ENCODE measurements around the gene PES1. TPM values are rescaled to one million over a fixed set of nuclear protein-coding genes. Genes with fewer than 3 reads are reported as not detected.

Gene PES1
- total RNA-seq, 2 experiments from 2014 or later, result 134 to 137 TPM

DNA sequence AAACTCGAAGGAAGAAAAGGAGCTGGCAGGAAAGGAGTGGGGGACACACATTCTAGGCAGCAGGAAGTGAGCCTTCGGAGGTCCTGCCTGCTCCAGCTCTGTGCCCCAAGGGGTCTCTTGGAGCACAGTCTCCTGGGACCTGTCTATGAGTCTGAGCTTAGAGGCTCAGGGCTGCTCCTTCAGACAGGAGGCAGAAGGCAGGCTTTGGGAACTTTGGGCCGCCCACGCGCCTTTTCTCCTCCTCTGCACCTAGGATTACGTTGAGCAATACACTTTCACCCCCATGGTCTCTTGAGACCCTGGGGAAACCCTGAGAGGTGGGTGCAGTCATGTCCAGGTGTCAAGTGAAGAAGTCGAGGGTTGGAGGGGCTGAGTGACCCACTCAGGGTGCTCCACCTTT lies 16.2 kb upstream of the PES1 start:
- ATAC-seq, result no peak
- no peaks in the 10 kb centered on the region for H3K9me3 Mint-ChIP-seq (ENCODE audit: low read depth)
- ChIA-PET POLR2A (interaction anchor here (0.9 kb wide), 1 partner anchor 36 kb away, joined by 6 read pairs; no protein-coding TSS in a partner anchor), CTCF (interaction anchor here (1.0 kb wide), 1 partner anchor 216 kb away, joined by 5 read pairs; no protein-coding TSS in a partner anchor)
- no peak overlapping the region for H3K4me3 Mint-ChIP-seq
- intact Hi-C loops (cut with DNase I, micrococcal nuclease), result loop anchor here in 1 of 2 experiments (10.0 kb wide), 1 partner anchor 213 kb away; the partner anchor contains the start of gene SEC14L2
- no peak overlapping the region for H3K27ac Mint-ChIP-seq
- H3K27me3 Mint-ChIP-seq, result peaks cover 2% of the 10 kb centered on the region
- H3K4me1 Mint-ChIP-seq, result peaks cover 28% of the 10 kb centered on the region
- DNase-seq, result no peak
- H3K36me3 Mint-ChIP-seq (ENCODE audit: low read depth), result no peaks in the 10 kb centered on the region

DNA sequence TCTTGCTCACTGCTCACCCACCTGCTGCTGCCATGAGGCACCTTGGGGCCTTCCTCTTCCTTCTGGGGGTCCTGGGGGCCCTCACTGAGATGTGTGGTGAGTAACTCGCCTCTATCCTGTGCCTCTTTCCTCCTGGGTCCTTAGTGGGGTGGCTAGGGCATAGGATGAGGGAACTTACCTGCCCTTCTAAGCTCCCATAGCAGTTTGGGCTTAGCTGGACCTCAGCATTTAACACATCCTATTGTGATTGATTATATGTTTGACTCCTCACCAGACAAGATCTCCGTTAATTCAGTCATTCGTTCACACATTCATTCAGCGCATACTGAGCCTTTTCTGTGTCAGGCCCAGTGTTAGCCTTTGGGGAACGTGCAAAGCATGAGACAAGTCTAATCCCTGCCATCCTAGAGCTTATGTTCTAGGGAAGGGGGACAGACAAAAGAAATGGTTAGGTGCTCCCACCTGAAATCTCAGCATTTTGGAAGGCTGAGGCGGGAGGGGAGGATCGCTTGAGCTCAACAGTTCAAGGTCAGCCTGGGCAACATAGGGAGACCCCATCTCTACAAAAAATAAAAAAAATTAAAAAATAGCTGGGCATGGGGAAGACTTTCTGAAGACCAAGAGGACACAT lies 15.7 kb upstream of the PES1 start:
- ChIA-PET CTCF (interaction anchor here (0.6 to 2.3 kb wide), 7 partner anchors 17 to 294 kb away, joined by 3 to 7 read pairs (median 4); partner anchors contain the start of gene PES1), POLR2A (interaction anchor here (0.9 kb wide), 1 partner anchor 37 kb away, joined by 6 read pairs; no protein-coding TSS in a partner anchor)
- intact Hi-C loops (cut with DNase I, micrococcal nuclease), result loop anchor here in 1 of 2 experiments (10.0 kb wide), 1 partner anchor 213 kb away; the partner anchor contains the start of gene SEC14L2
- Mint-ChIP-seq H3K9me3 (ENCODE audit: low read depth) (no peaks in the 10 kb centered on the region), H3K36me3 (ENCODE audit: low read depth) (no peaks in the 10 kb centered on the region), H3K4me3 (peak overlapping the region; percentile 52), H3K4me1 (peaks cover 28% of the 10 kb centered on the region), H3K27ac (peak overlapping the region; percentile 55), H3K27me3 (peaks cover 2% of the 10 kb centered on the region)
- DNase-seq (no peak), ATAC-seq (no peak)

DNA sequence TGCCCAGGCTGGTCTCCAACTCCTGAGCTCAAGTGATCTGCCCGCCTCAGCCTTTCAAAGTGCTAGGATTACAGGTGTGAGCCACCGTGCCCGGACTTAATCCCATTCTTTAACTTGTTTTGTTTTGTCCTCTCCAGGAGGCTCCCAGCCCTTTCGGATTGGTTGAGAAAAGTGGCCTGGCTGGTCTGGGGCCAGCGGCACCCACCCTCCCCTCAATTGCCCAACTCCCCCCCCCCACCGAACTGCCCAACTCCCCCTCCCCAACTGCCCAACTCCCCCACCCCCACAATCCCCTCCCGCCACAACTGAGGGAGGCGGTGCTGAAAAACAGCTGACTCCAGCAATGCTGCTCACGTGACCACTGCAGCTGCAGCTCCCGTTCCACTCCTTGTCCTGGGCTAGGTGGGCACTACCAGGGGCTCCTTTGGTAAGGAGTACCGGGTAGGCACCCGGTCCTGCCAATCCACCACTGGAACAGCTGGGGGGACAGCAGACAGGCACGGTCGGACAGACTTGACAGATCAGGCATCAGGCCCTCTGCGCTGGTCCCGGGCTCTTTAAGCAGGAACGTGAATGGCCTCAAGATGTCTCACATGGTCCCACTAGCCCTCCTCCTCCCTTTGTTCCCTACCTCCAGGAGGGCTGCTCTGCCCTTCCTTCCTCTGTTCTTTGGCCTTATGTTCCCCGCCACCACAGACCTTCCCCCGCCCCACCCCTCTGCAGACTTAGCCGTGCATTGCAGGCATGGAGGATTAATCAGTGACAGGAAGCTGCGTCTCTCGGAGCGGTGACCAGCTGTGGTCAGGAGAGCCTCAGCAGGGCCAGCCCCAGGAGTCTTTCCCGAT lies 15.0 kb upstream of the PES1 start, which contains the start of gene TCN2:
Gene TCN2 (plus strand): TSS at position 720 of the 845 bp plus-strand sequence. CDS start 158 bp downstream, outside the sequence.
- POLR2A ChIA-PET, result interaction anchor here (0.9 kb wide), 1 partner anchor 37 kb away, joined by 6 read pairs; no protein-coding TSS in a partner anchor
- peak within 1 kb of the TSS; percentile 55 for H3K27ac Mint-ChIP-seq
- no peaks in the 10 kb centered on the region for H3K9me3 Mint-ChIP-seq (ENCODE audit: low read depth)
- CTCF ChIA-PET, result interaction anchor here (0.5 to 2.3 kb wide), 13 partner anchors 11 to 764 kb away, joined by 3 to 8 read pairs (median 3); partner anchors contain the start of gene PES1
- ATAC-seq (peak; percentile 69), DNase-seq (peak; percentile 73)
- intact Hi-C loops (cut with DNase I, micrococcal nuclease), result loop anchor here in 1 of 2 experiments (10.0 kb wide), 1 partner anchor 212 kb away; the partner anchor contains the start of gene SEC14L2
- peak within 1 kb of the TSS; percentile 52 for H3K4me3 Mint-ChIP-seq
- H3K27me3 Mint-ChIP-seq, result peaks cover 2% of the 10 kb centered on the region
- H3K4me1 Mint-ChIP-seq, result peaks cover 30% of the 10 kb centered on the region
- no peaks in the 10 kb centered on the region for H3K36me3 Mint-ChIP-seq (ENCODE audit: low read depth)

DNA sequence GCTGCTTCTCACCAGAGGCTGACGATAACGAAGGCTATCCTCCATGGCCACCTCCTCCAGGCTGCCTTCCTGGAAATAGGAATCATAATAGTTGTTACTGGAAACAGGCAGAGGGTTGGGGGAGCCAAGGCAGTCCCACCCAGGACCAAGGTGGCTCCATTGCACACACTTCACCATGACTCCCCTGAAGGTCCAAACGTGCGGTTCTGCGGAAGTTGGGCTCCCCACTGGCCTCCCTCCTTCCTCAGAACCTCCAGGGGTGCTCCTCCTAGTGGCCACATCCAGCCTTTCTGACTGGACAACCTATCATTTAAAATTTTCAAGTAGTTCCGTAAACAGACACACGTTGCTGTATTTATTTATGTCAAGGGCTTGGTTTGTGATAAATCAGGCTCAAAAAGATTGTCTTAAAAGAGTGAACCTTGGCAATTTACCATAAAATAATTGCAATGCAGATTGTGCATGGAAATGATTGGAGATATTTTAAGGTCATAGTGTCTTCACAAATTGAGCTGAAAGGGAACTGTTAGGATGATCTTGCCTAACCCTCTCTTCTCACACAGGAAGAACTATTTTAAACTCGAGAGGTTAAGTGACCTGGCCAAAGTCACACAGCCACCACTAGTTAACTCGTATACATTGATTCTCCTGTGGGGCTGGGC lies 13.9 kb upstream of the PES1 start:
- no peak overlapping the region for H3K27ac Mint-ChIP-seq
- H3K4me1 Mint-ChIP-seq, result peaks cover 30% of the 10 kb centered on the region
- no peaks in the 10 kb centered on the region for H3K36me3 Mint-ChIP-seq (ENCODE audit: low read depth)
- POLR2A ChIA-PET, result no interaction called here
- CTCF ChIA-PET, result interaction anchor here (0.8 to 2.3 kb wide), 7 partner anchors 12 to 153 kb away, joined by 3 to 8 read pairs (median 4); partner anchors contain the start of gene PES1
- H3K9me3 Mint-ChIP-seq (ENCODE audit: low read depth), result no peaks in the 10 kb centered on the region
- intact Hi-C loops (cut with DNase I, micrococcal nuclease), result loop anchor here in 1 of 2 experiments (1.0 to 10.0 kb wide), 2 partner anchors 13 to 211 kb away; partner anchors contain the start of gene SEC14L2
- peaks cover 2% of the 10 kb centered on the region for H3K27me3 Mint-ChIP-seq
- DNase-seq (peak; percentile 70), ATAC-seq (peak; percentile 24)
- H3K4me3 Mint-ChIP-seq, result no peak overlapping the region

DNA sequence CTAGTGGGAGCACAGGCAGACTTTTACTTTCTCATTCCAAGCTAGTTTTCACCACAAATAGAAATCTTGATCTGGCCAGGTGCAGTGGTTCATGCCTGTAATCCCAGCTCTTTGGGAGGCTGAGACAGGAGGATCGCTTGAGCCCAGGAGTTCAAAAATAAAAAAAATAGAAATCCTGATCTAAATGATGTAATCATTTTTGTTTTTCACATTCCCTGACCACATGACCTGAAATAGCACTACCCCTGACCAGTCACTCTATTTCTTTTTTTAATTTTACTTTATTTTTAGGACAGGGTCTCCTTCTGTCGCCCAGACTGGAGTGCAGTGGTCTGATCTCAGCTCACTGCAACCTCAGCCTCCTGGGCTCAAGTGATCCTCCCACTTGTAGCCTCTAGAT lies 13.0 kb upstream of the PES1 start:
- ChIA-PET CTCF (interaction anchor here (1.0 to 1.9 kb wide), 5 partner anchors 11 to 316 kb away, joined by 3 to 8 read pairs (median 3); no protein-coding TSS in a partner anchor), POLR2A (no interaction called here)
- Mint-ChIP-seq H3K27me3 (peaks cover 2% of the 10 kb centered on the region), H3K27ac (no peak overlapping the region), H3K9me3 (ENCODE audit: low read depth) (no peaks in the 10 kb centered on the region), H3K36me3 (ENCODE audit: low read depth) (no peaks in the 10 kb centered on the region), H3K4me1 (peaks cover 30% of the 10 kb centered on the region), H3K4me3 (no peak overlapping the region)
- no peak for ATAC-seq
- DNase-seq, result no peak
- intact Hi-C loops (cut with DNase I, micrococcal nuclease), result loop anchor here in 1 of 2 experiments (1.0 to 10.0 kb wide), 2 partner anchors 12 to 210 kb away; partner anchors contain the start of gene SEC14L2

DNA sequence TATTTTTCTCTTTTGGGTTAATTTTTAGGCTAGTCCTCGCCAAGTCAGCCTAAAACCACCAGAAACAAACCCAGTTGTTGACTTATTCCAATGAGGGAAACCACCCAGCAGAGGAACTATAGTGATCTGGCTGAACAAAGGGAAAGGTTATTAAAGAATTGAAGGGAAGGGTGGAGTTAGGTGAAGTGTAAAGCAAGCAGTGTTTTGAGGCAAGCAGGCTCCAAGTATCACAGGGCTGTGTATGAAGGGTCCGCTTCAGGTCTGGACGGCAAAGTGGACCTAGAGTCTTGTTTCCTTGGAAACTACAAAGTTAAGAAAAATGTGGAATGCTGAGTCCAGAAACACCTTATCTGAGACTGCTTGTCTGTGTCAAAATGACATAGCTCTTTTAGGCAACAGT lies 12.1 kb upstream of the PES1 start:
- intact Hi-C loops (cut with DNase I, micrococcal nuclease), result loop anchor here in 1 of 2 experiments (10.0 kb wide), 1 partner anchor 209 kb away; the partner anchor contains the start of gene SEC14L2
- H3K9me3 Mint-ChIP-seq (ENCODE audit: low read depth), result no peaks in the 10 kb centered on the region
- ChIA-PET CTCF (interaction anchor here (1.0 to 1.2 kb wide), 4 partner anchors 10 to 317 kb away, joined by 3 to 5 read pairs (median 3); no protein-coding TSS in a partner anchor), POLR2A (no interaction called here)
- H3K27ac Mint-ChIP-seq, result no peak overlapping the region
- no peak overlapping the region for H3K4me3 Mint-ChIP-seq
- ATAC-seq (no peak), DNase-seq (no peak)
- no peaks in the 10 kb centered on the region for H3K27me3 Mint-ChIP-seq
- peaks cover 20% of the 10 kb centered on the region for H3K4me1 Mint-ChIP-seq
- no peaks in the 10 kb centered on the region for H3K36me3 Mint-ChIP-seq (ENCODE audit: low read depth)

DNA sequence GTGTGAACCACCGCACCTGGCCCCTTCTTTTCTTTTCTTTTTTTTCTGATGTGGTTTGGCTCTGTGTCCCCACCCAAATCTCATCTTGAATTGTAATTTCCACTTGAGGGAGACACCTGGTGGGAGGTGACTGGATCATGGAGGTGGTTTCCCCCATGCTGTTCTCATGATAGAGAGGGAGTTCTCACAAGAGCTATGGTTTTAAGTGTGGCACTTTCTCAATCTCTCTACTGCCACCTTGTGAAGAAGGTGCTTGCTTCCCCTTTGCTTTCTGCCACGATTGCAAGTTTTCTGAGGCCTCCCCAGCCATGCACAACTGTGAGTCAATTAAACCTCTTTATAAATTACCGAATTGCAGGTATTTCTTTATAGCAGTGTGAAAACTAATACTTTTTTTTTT lies 10.3 kb upstream of the PES1 start:
- ChIA-PET POLR2A (no interaction called here), CTCF (interaction anchor here (0.6 to 1.5 kb wide), 4 partner anchors 10 to 497 kb away, joined by 3 to 5 read pairs (median 4); partner anchors contain the start of gene PES1)
- DNase-seq (peak; percentile 33), ATAC-seq (peak; percentile 42)
- H3K27ac Mint-ChIP-seq, result no peak overlapping the region
- no peaks in the 10 kb centered on the region for H3K27me3 Mint-ChIP-seq
- H3K4me1 Mint-ChIP-seq, result peaks cover 13% of the 10 kb centered on the region
- intact Hi-C loops (cut with DNase I, micrococcal nuclease), result loop anchor here in 1 of 2 experiments (10.0 kb wide), 1 partner anchor 207 kb away; the partner anchor contains the start of gene SEC14L2
- no peaks in the 10 kb centered on the region for H3K9me3 Mint-ChIP-seq (ENCODE audit: low read depth)
- no peaks in the 10 kb centered on the region for H3K36me3 Mint-ChIP-seq (ENCODE audit: low read depth)
- H3K4me3 Mint-ChIP-seq, result no peak overlapping the region

DNA sequence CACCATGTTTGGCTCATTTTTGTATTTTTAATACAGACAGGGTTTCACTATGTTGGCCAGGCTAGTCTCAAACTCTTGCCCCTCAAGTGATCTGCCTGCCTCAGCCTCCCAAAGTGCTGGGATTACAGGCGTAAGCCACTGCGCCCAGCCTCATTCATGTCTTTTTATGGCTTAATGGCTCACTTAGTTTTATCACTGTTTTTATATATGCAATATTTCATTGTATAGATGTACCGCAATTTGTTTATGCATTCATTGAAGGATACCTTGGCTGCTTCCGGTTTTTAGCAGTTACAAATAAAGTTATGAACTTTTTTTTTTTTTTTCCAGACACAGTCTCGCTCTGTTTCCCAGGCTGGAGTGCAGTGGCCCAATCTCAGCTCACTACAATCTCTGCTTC lies 9.8 kb upstream of the PES1 start:
- ChIA-PET POLR2A (no interaction called here), CTCF (interaction anchor here (0.6 to 1.5 kb wide), 6 partner anchors 10 to 498 kb away, joined by 3 to 10 read pairs (median 4); partner anchors contain the start of genes PES1 and SLC35E4)
- Mint-ChIP-seq H3K9me3 (ENCODE audit: low read depth) (no peaks in the 10 kb centered on the region), H3K27me3 (no peaks in the 10 kb centered on the region), H3K4me3 (no peak overlapping the region), H3K27ac (no peak overlapping the region), H3K4me1 (peaks cover 9% of the 10 kb centered on the region), H3K36me3 (ENCODE audit: low read depth) (no peaks in the 10 kb centered on the region)
- no peak for ATAC-seq
- intact Hi-C loops (cut with DNase I, micrococcal nuclease), result loop anchor here in 1 of 2 experiments (10.0 kb wide), 1 partner anchor 207 kb away; the partner anchor contains the start of gene SEC14L2
- no peak for DNase-seq

DNA sequence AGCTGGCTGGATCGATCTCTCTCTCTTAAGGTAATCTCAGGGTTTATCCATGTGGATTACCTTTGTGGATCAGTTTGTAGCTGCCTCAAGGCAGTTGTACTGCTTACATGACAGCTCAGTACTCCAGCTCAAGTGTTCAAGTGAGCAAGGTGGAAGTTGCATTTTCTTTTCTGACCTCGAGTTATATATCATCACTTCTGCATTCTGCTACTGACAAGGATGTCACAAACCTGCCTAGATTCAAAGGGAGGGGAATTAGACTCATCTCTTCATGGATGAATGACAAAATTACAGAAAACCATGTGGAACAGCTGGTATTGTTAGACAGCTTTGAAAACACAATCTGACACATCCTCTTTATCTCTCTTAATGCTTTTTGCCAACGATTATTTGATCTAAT lies 9.2 kb upstream of the PES1 start:
- Mint-ChIP-seq H3K4me3 (no peak overlapping the region), H3K4me1 (peaks cover 6% of the 10 kb centered on the region), H3K36me3 (ENCODE audit: low read depth) (no peaks in the 10 kb centered on the region), H3K9me3 (ENCODE audit: low read depth) (no peaks in the 10 kb centered on the region), H3K27ac (no peak overlapping the region), H3K27me3 (no peaks in the 10 kb centered on the region)
- POLR2A ChIA-PET, result interaction anchor here (0.6 to 0.7 kb wide), 2 partner anchors 465 to 492 kb away, joined by 3 to 7 read pairs; no protein-coding TSS in a partner anchor
- DNase-seq (no peak), ATAC-seq (no peak)
- CTCF ChIA-PET, result interaction anchor here (0.7 to 1.5 kb wide), 5 partner anchors 10 to 319 kb away, joined by 3 to 10 read pairs (median 3); partner anchors contain the start of gene SLC35E4
- intact Hi-C loops (cut with DNase I, micrococcal nuclease), result loop anchor here in 1 of 2 experiments (10.0 kb wide), 1 partner anchor 206 kb away; the partner anchor contains the start of gene SEC14L2

DNA sequence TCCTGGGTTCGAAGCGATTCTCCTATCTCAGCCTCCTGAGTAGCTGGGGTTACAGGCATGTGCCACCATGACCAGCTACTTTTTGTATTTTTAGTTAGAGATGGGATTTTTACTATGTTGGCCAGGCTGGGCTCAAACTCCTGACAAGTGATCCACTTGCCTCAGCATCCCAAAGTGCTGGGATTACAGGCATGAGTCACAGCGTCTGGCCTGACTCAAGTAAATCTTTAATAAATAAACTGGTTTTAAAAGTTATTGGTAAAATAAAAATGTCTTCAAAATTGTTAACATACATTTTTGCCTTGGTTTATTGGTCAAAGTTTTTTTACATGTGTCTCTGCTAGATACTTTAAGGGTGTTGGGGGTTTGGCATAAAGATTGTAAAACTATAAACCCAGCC lies 7.3 kb upstream of the PES1 start:
- H3K36me3 Mint-ChIP-seq (ENCODE audit: low read depth), result no peaks in the 10 kb centered on the region
- CTCF ChIA-PET, result no interaction called here
- POLR2A ChIA-PET, result no interaction called here
- H3K4me1 Mint-ChIP-seq, result peaks cover 3% of the 10 kb centered on the region
- H3K4me3 Mint-ChIP-seq, result no peak overlapping the region
- DNase-seq (no peak), ATAC-seq (no peak)
- intact Hi-C loops (cut with DNase I, micrococcal nuclease), result loop anchor here in 1 of 2 experiments (10.0 kb wide), 1 partner anchor 834 kb away; the partner anchor contains the start of genes UQCR10 and ZMAT5
- no peaks in the 10 kb centered on the region for H3K27me3 Mint-ChIP-seq
- no peak overlapping the region for H3K27ac Mint-ChIP-seq
- no peaks in the 10 kb centered on the region for H3K9me3 Mint-ChIP-seq (ENCODE audit: low read depth)
